ENCODE measurements around the gene METTL5.
"Not testable (repeated sequence)": the region's sequence is repeated elsewhere in the genome, so short reads cannot be mapped to it uniquely, and the experiment has no call there.

METTL5 gene

GRCh38 chr2:169824373-169825333 is at the start of gene METTL5:
METTL5 (minus strand) TSS chr2:169824905; CDS start chr2:169824597, 308 bp downstream.
- DNase-seq (ENCODE audit: low read depth in 2 of 3, low spot score in 1 of 3), result peak; percentile 55 to 73 (median 69)

DNA sequence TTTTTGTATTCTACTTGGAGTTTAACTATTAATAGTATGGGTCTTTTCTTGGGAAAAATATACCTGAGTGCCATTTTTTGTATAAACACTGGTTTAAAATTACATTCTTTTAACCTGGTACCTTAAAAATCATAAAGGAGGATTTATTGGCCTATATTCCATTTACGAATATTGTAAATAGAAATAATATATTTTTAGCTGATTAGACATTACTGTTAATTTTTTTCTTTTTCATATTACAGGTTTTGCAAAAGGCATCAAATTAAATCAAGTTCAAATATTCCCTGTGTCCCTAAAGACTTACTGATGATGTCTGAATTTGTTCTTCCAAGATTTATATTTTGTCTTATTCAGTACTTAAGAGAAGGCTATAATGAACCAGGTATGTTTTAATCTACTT is 47.3 kb upstream of the METTL5 start:
- no peak for DNase-seq (ENCODE audit: low read depth in 2 of 3, low spot score in 1 of 3)

- DNase-seq (ENCODE audit: low read depth in 2 of 3, low spot score in 1 of 3), result not testable (repeated sequence)
Observed at GRCh38 chr2:169871369-169871768, 46.7 kb upstream of the METTL5 start.

- DNase-seq (ENCODE audit: low read depth in 2 of 3, low spot score in 1 of 3), result no peak
Observed at GRCh38 chr2:169868951-169869350, 44.2 kb upstream of the METTL5 start.

GRCh38 chr2:169867579-169867978 is 42.9 kb upstream of the METTL5 start:
- DNase-seq (ENCODE audit: low read depth in 2 of 3, low spot score in 1 of 3), result no peak

DNA sequence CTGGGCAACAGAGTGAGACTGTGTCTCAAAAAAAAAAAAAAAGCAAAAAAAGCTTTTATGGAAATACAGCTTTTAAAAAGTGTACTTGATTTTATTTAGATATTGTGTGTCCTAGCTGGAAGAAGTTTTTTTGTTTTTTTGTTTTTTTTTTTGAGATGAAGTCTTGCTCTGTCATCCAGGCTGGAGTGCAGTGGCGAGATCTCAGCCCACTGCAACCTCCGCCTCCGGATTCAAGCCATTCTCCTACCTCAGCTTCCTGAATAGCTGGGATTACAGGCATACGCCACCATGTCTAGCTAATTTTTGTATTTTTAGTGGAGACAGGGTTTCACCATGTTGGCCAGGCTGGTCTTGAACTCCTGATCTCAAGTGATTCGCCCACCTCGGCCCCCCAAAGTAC is 41.5 kb upstream of the METTL5 start:
- not testable (repeated sequence) for DNase-seq (ENCODE audit: low read depth in 2 of 3, low spot score in 1 of 3)

GRCh38 chr2:169865492-169865891 is 40.8 kb upstream of the METTL5 start:
- no peak for DNase-seq (ENCODE audit: low read depth in 2 of 3, low spot score in 1 of 3)

- no peak for DNase-seq (ENCODE audit: low read depth in 2 of 3, low spot score in 1 of 3)
Observed at GRCh38 chr2:169862816-169863215, 38.1 kb upstream of the METTL5 start.

DNA sequence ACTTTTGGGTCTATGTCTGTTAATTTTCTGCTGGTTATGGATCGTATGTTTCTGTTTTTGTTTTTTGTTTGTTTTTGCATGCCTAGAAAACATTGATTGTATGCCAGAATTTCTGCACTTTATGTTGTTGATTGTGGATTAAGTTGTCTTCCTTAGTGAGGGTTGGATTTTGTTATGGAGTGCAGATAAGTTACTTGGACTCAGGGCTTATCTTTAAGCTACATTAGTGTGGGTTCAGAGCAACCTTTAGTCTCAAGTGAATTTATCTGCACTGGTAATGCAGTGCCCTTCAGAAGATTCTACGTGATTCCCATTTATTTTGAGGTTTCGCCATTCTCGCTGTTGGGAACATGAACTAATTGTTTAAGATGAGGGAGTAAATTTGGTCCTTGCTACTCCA is 35.4 kb upstream of the METTL5 start:
- no peak for DNase-seq (ENCODE audit: low read depth in 2 of 3, low spot score in 1 of 3)

DNA sequence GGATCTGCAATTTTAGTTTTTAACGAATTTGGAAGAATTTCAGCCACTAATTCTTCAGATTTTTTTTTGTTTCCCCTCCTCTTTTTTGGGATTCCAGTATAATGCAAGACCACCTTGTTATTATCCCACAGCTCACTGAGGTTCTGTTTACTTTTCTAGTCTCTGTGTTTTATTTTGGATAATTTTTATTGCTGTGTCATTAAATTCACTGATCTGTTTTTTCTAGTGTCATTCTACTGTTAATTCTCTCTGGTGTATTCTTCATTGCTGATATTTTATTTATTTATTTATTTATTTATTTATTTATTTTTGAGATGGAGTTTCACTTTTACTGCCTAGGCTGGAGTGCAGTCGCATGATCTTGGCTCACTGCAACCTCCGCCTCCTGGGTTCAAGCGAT is 34.7 kb upstream of the METTL5 start:
- DNase-seq (ENCODE audit: low read depth in 2 of 3, low spot score in 1 of 3), result no peak

GRCh38 chr2:169855281-169856258 is 30.9 kb upstream of the METTL5 start:
- DNase-seq (ENCODE audit: low read depth in 2 of 3, low spot score in 1 of 3), result not testable (repeated sequence)

DNA sequence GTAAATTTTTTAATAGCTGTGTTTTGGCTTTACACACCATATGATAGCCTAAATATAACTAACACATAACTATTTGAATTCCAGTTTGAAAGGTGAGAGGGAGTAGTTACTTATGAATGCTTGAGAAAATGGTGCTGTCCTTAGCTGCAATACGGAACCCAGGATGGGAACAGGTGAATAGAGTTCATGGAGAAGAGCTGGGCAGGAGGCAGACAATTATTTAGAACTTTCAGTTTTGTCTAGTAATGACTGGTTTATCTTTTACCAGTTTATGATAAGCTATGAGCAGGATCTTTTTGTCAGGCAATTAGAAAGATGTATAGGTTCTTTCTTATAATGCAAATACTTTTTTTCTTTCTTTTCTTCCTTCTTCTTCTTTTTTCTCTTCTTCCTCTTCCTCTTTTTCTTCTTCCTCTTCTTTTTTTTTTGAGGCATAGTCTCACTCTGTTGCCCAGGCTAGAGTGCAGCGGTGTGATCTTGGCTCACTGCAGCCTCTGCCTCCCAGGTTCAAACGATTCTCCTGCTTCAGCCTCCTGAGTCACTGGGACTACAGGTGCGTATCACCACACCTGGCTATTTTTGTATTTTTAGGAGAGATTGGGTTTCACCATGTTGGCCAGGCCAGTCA is 28.4 kb upstream of the METTL5 start:
- DNase-seq (ENCODE audit: low read depth in 2 of 3, low spot score in 1 of 3), result no peak

- no peak for DNase-seq (ENCODE audit: low read depth in 2 of 3, low spot score in 1 of 3)
Observed at GRCh38 chr2:169849710-169850109, 25.0 kb upstream of the METTL5 start.

- not testable (repeated sequence) for DNase-seq (ENCODE audit: low read depth in 2 of 3, low spot score in 1 of 3)
Observed at GRCh38 chr2:169848959-169849693, 24.4 kb upstream of the METTL5 start.

- DNase-seq (ENCODE audit: low read depth in 2 of 3, low spot score in 1 of 3), result no peak
Observed at GRCh38 chr2:169845016-169845415, 20.3 kb upstream of the METTL5 start.

DNA sequence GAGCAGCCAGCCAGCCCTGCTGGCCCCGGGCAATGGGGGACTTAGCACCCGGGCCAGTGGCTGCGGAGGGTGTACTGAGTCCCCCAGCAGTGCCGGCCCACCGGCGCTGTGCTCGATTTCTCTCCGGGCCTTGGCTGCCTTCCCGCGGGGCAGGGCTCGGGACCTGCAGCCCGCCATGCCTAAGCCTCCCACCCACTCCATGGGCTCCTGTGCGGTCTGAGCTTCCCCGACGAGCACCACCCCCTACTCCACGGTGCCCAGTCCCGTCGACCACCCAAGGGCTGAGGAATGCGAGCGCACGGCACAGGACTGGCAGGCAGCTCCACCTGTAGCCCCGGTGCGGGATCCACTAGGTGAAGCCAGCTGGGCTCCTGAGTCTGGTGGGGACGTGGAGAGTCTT is 16.9 kb upstream of the METTL5 start:
- DNase-seq (ENCODE audit: low read depth in 2 of 3, low spot score in 1 of 3), result not testable (repeated sequence)

DNA sequence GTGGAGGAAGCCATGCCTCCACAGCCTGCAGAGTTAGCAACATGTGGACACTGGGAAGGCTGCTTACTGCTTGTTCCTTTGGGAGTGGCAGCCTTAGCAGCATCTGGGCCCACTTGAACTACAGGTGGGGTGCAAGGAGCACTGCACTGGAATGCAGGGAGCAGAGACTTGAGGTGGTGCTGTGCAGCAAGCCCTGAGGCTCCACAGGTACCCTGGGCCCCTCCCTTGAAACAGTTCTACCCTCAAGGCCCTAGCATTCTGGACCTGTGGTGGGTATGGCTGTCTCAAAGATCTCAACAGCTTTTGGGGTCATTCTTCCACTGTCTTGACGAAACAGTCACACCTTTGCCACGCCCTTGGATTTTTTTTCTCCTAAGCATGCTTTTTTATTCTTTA is 16.0 kb upstream of the METTL5 start:
- DNase-seq (ENCODE audit: low read depth in 2 of 3, low spot score in 1 of 3), result no peak

DNA sequence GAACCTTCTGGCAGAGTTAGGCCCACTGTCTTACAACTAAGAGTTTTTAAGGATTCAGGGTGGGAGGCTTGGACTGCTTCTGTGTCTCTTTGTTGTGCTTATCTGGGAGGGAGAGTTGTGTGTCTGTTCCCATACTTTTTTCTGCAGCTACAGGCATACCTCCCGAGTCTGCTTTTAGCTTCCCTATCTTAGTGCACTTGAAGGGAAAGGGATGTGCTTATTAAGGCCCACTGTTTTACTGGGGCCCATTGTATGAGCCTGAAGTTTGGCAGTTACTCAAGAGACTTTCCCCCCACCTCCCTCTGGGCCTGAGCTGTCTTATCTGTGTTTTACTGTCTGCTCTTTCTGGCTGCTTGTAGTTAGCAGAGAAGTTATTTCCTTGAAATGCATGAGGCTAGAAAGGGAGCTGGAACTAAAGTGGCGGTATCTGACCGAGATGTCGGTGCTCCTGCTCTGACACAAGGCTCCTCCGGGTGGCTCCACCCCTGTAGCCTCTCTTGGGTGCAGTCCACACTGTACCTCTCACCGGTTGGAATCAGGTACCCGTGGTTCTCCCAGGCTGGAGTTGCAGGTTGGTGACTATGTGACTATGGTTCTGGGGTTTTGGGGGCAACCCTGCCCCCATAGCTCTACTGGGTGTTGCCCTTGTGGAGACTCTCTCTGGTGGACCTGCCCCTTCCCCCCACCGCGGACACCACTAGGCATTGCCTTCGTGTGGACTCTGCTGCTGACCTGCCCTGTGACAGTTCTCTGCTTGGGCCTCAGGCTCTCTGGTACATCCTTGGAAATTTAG is 15.4 kb upstream of the METTL5 start:
- DNase-seq (ENCODE audit: low read depth in 2 of 3, low spot score in 1 of 3), result no peak

- DNase-seq (ENCODE audit: low read depth in 2 of 3, low spot score in 1 of 3), result no peak
Observed at GRCh38 chr2:169838743-169839489, 14.2 kb upstream of the METTL5 start.

Measured in stimulated activated CD4-positive, alpha-beta T cell treated with anti-CD3 and anti-CD28 coated beads, Interleukin-12 subunit alpha, Interleukin-12 subunit beta, amount 100 ng/mL, for 48 hours (primary cell).